Aorta (tissue), 5 donors: ENCODE results near the gene RPTOR. TPM values are rescaled to one million over a fixed set of nuclear protein-coding genes. Genes with fewer than 3 reads are reported as not detected.

Experiments used
- ATAC-seq: fragments of 200-7000 bp; cut with Tn5 transposase; one replicate; pipeline ENCODE4 v1.9.1; 2022; ENCODE audit warnings: moderate library complexity; ENCODE audit not compliant: low FRiP score
- DNase-seq, 2 donors: peaks; one replicate each; pipeline ENCODE4 v3.0.0-alpha.2; 2020
- H3K27ac ChIP-seq, 2 donors: one replicate each; pipeline ENCODE4 v1.5.1; 2013; ENCODE audit warnings: low read length in 2 of 2, mild to moderate bottlenecking in 2 of 2, moderate library complexity in 2 of 2, control low read depth in 1 of 2, inconsistent platforms in 1 of 2, low read depth in 1 of 2
- H3K27me3 ChIP-seq, 2 donors: one replicate each; pipeline ENCODE4 v1.6.1; 2013; ENCODE audit warnings: control low read depth in 1 of 2, low read length in 1 of 2, mild to moderate bottlenecking in 1 of 2, moderate library complexity in 1 of 2; ENCODE audit not compliant: insufficient read depth in 2 of 2, control insufficient read depth in 1 of 2
- H3K36me3 ChIP-seq, 2 donors: one replicate each; pipeline ENCODE4 v1.6.1; 2013; ENCODE audit warnings: control low read depth in 1 of 2, low read length in 1 of 2, mild to moderate bottlenecking in 1 of 2; ENCODE audit not compliant: insufficient read depth in 2 of 2, control insufficient read depth in 1 of 2
- H3K4me1 ChIP-seq, 2 donors: one replicate each; pipeline ENCODE4 v1.6.1; 2013; ENCODE audit warnings: low read length in 2 of 2, control low read depth in 1 of 2, mild to moderate bottlenecking in 1 of 2, moderate library complexity in 1 of 2; ENCODE audit not compliant: insufficient read depth in 2 of 2, control insufficient read depth in 1 of 2
- H3K4me3 ChIP-seq, 2 donors: one replicate each; pipeline ENCODE4 v1.5.1; 2013; ENCODE audit warnings: low read length in 2 of 2, control low read depth in 1 of 2, mild to moderate bottlenecking in 1 of 2
- H3K9me3 ChIP-seq: one replicate; pipeline ENCODE4 v1.6.1; 2013; ENCODE audit warnings: mild to moderate bottlenecking, low read length; ENCODE audit not compliant: control insufficient read depth
- WGBS, 2 donors: extraction: QIAGEN DNeasy Blood & Tissue Kit; methylation state at CpG; one replicate each; pipeline ENCODE4 v1.1.7; 2013; 5-methylcytosine and 5-hydroxymethylcytosine counted together
- intact Hi-C, 2 donors: fragments of 100-400 bp; cut with DNase I; formaldehyde crosslinking; loops; one replicate each; pipeline versions ENCODE4 v1.14.2 to v1.15.0; 2022
- polyA plus RNA-seq, 2 donors: library from polyadenylated mRNA; stranded (reverse); fragments of 200-250 nt; gene quantifications; one replicate each; pipeline ENCODE4 v1.2.3, GENCODE V29; 2013
- total RNA-seq, 2 donors: library from RNA; stranded (reverse); fragmentation: NEBNext Ultra II Directional; extraction: Animal tissue kit (Norgen Biotek cat#: 25700); gene quantifications; one replicate each; pipeline ENCODE4 v1.2.1, GENCODE V29; 2021
- donor health status: healthy with polysubstance abuse.
- donor health status: Bipolar disorder and iron deficiency.
- donor health status: DM: no; HTN: no; CAD: no.
- donor health status: DM: no; HTN: no; CAD: no.
- donor health status: DM: yes; HTN: yes; CAD: no.

Gene RPTOR
- total and polyA plus RNA-seq, 4 donors: 2.1 to 31.4 (median 18.6) TPM

- DNase-seq (peak in 1 of 2 donors; percentile 67), ATAC-seq (no peak)
- H3K9me3 ChIP-seq: no peaks in the 10 kb centered on the region
- H3K27me3 ChIP-seq: no peaks in the 10 kb centered on the region
- no peaks in the 10 kb centered on the region for H3K4me1 ChIP-seq
- no peak overlapping the region for H3K4me3 ChIP-seq
- peaks cover 0 to 4% of the 10 kb centered on the region in 2 donors for H3K36me3 ChIP-seq
- WGBS, 2 donors: 57 to 66% methylated on average over 15 of the region's 15 CpGs
- intact Hi-C loops: no loop called here
- no peak overlapping the region for H3K27ac ChIP-seq
Observed at GRCh38 chr17:80918731-80919130, 374.1 kb downstream of the RPTOR start.

DNA sequence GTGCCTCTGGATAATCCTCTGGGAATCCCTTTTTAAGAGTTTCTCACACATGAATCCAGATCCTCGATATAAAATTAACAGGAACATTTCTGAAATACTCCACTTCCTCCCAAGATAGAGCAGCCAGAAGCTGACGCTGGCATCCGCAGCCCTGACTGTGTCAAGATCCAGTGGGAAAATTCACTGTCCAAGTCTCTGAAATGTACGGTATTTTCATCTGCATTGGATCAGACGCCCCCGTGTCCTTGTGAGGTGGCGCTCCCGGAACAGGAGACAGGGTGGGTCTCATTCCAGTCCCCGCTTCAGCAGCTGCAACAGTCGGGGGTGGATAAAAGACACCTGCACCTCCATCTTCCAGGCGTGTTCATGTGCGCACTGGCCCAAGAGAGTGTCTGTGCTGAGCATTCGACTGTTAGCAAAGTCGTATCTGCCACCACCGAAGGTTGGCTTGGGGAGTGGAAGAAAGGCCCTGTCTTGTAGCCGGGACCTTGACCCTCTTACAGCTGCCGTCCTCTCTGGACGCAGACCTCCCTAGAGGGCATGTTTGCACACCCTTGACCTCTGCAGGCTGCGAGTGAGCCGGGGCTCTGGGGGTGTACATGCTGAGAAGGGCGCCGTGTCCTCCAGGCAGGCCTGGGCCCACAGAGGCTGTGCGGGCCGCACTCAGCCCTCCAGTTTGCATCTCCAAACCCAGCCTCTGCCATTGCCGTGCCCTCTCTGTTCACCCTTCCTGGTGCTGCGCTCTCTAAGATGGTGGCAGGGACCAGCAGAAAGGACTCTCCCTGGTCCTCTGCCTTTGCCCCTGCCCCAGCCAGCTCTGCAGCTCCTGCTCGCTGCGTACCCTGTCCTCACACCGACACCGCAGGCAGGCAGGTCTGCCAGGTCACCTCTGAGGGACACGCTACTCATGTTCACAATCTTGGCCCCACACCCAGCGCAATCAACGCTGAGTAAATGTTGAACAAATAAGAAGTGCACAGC lies 375.0 kb downstream of the RPTOR start:
- Histone ChIP-seq H3K27me3 (no peaks in the 10 kb centered on the region), H3K4me3 (no peak overlapping the region), H3K36me3 (peaks cover 0 to 9% of the 10 kb centered on the region in 2 donors), H3K4me1 (no peaks in the 10 kb centered on the region), H3K27ac (no peak overlapping the region), H3K9me3 (no peaks in the 10 kb centered on the region)
- intact Hi-C loops: no loop called here
- peak; percentile 30 for ATAC-seq
- WGBS, 2 donors: 54 to 63% methylated on average over 33 of the region's 33 CpGs
- DNase-seq: peak in 1 of 2 donors; percentile 75

GRCh38 chr17:80920441-80920840 lies 375.8 kb downstream of the RPTOR start:
- intact Hi-C loops: no loop called here
- WGBS, 2 donors: 79 to 89% methylated on average over 18 of the region's 18 CpGs
- Histone ChIP-seq H3K27ac (no peak overlapping the region), H3K9me3 (no peaks in the 10 kb centered on the region), H3K27me3 (no peaks in the 10 kb centered on the region), H3K36me3 (peaks cover 0 to 9% of the 10 kb centered on the region in 2 donors), H3K4me1 (no peaks in the 10 kb centered on the region), H3K4me3 (no peak overlapping the region)
- DNase-seq: peak in 1 of 2 donors; percentile 78
- ATAC-seq: no peak

DNA sequence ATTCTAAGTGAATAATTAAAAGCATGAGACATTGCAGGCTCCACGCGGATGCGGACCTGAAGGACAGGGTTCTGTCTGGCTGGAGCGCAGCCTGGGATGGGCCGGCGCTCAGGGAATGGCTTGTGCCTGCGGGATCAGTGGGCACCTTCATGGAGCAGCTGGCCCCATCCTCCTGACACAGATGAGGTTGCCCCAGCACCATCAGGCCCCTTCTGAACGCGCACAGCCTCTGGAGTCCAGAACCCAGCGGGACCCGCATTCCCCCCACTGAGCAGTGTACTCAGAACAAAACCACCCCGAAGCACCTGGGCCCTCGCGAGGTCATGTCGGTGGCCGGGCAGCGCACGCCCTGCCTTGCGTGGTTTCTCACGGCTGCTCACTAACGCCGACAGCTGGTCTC lies 376.5 kb downstream of the RPTOR start:
- H3K9me3 ChIP-seq: no peaks in the 10 kb centered on the region
- no peak overlapping the region for H3K27ac ChIP-seq
- H3K36me3 ChIP-seq: peaks cover 0 to 11% of the 10 kb centered on the region in 2 donors
- intact Hi-C loops: no loop called here
- WGBS, 2 donors: 96 to 97% methylated on average over 22 of the region's 22 CpGs
- no peaks in the 10 kb centered on the region for H3K27me3 ChIP-seq
- DNase-seq (peak in 1 of 2 donors; percentile 71), ATAC-seq (no peak)
- no peak overlapping the region for H3K4me3 ChIP-seq
- no peaks in the 10 kb centered on the region for H3K4me1 ChIP-seq

GRCh38 chr17:80921741-80922579 lies 377.3 kb downstream of the RPTOR start:
- peaks cover 0 to 10% of the 10 kb centered on the region in 2 donors for H3K36me3 ChIP-seq
- H3K27ac ChIP-seq: no peak overlapping the region

DNA sequence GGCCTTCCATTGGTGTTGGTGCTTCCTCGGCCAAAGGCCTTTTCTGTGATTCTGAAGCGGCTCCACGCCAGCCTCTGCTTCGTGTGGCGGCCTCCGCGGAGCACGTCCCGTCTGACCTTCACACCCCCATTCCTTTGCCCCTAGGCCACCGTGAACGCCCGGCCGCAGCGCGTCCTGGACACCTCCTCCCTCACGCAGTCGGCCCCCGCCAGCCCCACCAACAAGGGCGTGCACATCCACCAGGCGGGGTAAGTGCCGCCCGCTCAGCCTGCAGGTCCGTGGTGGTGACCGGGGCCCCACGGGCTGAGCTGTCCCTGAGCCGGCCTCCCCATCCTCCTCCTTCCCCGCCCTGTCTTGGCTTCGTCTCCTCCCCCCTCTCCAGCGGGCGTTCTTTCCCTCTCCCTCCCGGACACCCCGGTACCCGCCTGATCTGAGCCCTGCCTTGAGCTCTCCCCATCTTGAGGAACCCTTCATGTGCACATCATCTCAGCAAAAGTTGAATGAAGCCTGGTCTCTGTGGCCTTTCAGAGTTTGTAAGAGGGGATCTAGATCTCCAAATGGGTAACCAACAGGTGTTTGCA lies 378.0 kb downstream of the RPTOR start:
- 94 to 95% methylated on average over 31 to 33 of the region's 33 CpGs for WGBS, 2 donors
- Histone ChIP-seq H3K9me3 (no peaks in the 10 kb centered on the region), H3K27ac (no peak overlapping the region), H3K4me1 (no peaks in the 10 kb centered on the region), H3K4me3 (no peak overlapping the region), H3K36me3 (peaks cover 0 to 10% of the 10 kb centered on the region in 2 donors), H3K27me3 (no peaks in the 10 kb centered on the region)
- intact Hi-C loops: no loop called here
- ATAC-seq (no peak), DNase-seq (peak in 1 of 2 donors; percentile 49)

More at GRCh38 chr17:80921741-80922579, 377.3 kb downstream of the RPTOR start:
- H3K4me3 ChIP-seq: no peak overlapping the region
- no peaks in the 10 kb centered on the region for H3K9me3 ChIP-seq
- DNase-seq (peak in 1 of 2 donors; percentile 70), ATAC-seq (no peak)
- H3K4me1 ChIP-seq: no peaks in the 10 kb centered on the region
- intact Hi-C loops: no loop called here
- no peaks in the 10 kb centered on the region for H3K27me3 ChIP-seq
- 95 to 97% methylated on average over 28 of the region's 28 CpGs for WGBS, 2 donors

DNA sequence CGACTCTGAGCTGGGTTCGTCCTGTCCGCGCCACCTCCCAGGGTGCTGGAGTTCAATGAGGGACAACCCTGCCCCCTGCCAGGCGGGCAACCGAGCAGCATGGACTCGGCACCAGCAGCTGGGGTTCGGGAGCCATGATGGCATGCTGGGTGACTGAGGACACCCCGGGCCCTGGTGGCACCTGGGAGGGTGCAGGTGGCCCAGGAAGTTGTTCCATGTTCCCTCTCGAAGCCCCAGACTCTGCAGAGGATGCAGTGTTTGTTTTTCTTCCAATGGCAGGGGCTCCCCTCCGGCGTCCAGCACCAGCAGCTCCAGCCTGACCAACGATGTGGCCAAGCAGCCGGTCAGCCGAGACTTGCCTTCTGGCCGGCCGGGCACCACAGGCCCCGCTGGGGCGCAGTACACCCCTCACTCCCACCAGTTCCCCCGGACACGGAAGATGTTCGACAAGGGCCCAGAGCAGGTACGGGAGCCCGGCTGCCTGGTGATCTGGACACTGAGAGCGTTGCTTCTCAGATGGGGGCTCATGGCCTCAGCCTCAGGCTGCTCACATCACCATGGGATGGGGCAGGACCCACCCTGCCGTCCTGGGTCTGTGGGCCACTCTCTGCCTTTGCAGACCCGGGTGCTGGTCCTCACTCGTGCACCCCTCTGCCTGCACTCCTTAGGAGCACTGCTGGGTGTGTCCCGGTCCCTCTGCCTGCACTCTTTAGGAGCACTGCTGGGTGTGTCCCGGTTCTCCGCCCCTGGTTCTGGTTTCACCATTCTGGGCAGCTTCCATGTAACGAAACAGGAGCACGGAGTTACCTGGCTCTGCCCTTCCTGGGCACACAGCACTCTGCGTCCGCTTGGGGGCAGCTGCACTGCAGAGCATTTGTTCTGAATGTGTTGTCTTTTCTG lies 378.8 kb downstream of the RPTOR start:
- 95 to 96% methylated on average over 35 of the region's 35 CpGs for WGBS, 2 donors
- peak in 1 of 2 donors; percentile 69 for DNase-seq
- H3K9me3 ChIP-seq: no peaks in the 10 kb centered on the region
- ATAC-seq: no peak
- peaks cover 0 to 10% of the 10 kb centered on the region in 2 donors for H3K36me3 ChIP-seq
- H3K27ac ChIP-seq: no peak overlapping the region
- no peak overlapping the region for H3K4me3 ChIP-seq
- no peaks in the 10 kb centered on the region for H3K4me1 ChIP-seq
- intact Hi-C loops: no loop called here
- H3K27me3 ChIP-seq: no peaks in the 10 kb centered on the region
